Peyer's patch (tissue), 4 donors: ENCODE measurements around the gene BMPR1A. TPM values are rescaled to one million over a fixed set of nuclear protein-coding genes. Genes with fewer than 3 reads are reported as not detected.

Experiments
- DNase-seq, 3 donors: peaks; one replicate each; pipeline ENCODE4 v3.0.0-alpha.2; 2017 to 2019
- H3K27ac ChIP-seq, 4 donors: fragments of 200-600 bp; sonication (generic); one replicate each; pipeline ENCODE4 v1.5.1; 2016 to 2019
- H3K27me3 ChIP-seq, 2 donors: fragments of 200-600 bp; sonication (generic); one replicate each; pipeline ENCODE4 v1.5.1; 2019
- H3K36me3 ChIP-seq, 3 donors: fragments of 200-600 bp; sonication (generic); one replicate each; pipeline ENCODE4 v1.5.1; 2016 to 2019
- H3K4me1 ChIP-seq, 4 donors: fragments of 200-600 bp; sonication (generic); one replicate each; pipeline ENCODE4 v1.5.1; 2016 to 2019
- H3K4me3 ChIP-seq, 4 donors: fragments of 200-600 bp; sonication (generic); 1 replicate in 3 of 4; 2 replicates in 1 of 4; pipeline ENCODE4 v1.5.1; 2016 to 2019; ENCODE audit warnings: mild to moderate bottlenecking in 1 of 4
- H3K9me3 ChIP-seq, 4 donors: fragments of 200-600 bp; sonication (generic); one replicate each; pipeline ENCODE4 v1.5.1; 2016 to 2019; ENCODE audit warnings: mild to moderate bottlenecking in 1 of 4
- POLR2A ChIP-seq, 2 donors: fragments of 450-650 bp; IDR thresholded peaks; one replicate each; pipeline ENCODE4 v1.5.1; 2017; ENCODE audit warnings: antibody characterized with exemption in 2 of 2, mild to moderate bottlenecking in 2 of 2, moderate library complexity in 2 of 2
- total RNA-seq, 4 donors: library from RNA; depleted of rRNA; stranded (reverse); fragments of >200 nt; gene quantifications; one replicate each; pipeline ENCODE4 v1.1.0, GENCODE V29; 2016
- TF ChIP-seq, protein P1 (sequence below), 6 experiments: fragments of 450-650 bp in 4 of 6; fragments of 200-600 bp in 2 of 6; sonication (generic) in 1 of 6; IDR thresholded peaks; one replicate each; pipeline ENCODE4 v1.5.1; 2017 to 2019; ENCODE audit warnings: antibody characterized with exemption in 6 of 6, mild to moderate bottlenecking in 3 of 6, moderate library complexity in 1 of 6

Gene BMPR1A
- 10 to 100 TPM; 17.1 to 40.1 (median 24.9) TPM for total RNA-seq

DNA sequence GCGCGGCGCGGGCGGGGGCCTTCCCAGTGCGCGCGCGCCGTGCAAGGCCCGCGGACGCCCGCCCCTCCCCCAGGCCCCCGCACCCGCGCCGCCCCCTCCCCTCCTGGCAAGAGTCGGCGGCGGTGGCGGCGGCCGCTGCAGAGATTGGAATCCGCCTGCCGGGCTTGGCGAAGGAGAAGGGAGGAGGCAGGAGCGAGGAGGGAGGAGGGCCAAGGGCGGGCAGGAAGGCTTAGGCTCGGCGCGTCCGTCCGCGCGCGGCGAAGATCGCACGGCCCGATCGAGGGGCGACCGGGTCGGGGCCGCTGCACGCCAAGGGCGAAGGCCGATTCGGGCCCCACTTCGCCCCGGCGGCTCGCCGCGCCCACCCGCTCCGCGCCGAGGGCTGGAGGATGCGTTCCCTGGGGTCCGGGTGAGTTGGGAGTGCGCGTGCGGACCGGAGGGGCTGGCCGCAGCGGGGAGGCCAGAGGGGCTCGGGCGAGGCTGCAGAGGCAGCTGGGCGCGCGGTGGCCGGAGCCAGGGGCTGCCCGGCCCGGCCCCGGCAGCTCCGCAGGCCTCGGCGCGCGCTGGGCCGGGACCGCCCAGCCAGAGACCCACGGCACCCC, at the start of gene BMPR1A:
Gene BMPR1A (plus strand): TSS at position 109 of the 602 bp plus-strand sequence. CDS start 119,400 bp downstream, outside the sequence.
- Histone ChIP-seq H3K4me3 (peak within 1 kb of the TSS; percentile 69 to 91 (median 84)), H3K27ac (peak within 1 kb of the TSS; percentile 82 to 98 (median 94)), H3K4me1 (peaks cover 0 to 33% (median 3%) of the 10 kb centered on the region in 4 donors), H3K9me3 (no peaks in the 10 kb centered on the region), H3K27me3 (no peaks in the 10 kb centered on the region), H3K36me3 (no peaks in the 10 kb centered on the region)
- DNase-seq, result no peak
- TF ChIP-seq, protein P1, sequence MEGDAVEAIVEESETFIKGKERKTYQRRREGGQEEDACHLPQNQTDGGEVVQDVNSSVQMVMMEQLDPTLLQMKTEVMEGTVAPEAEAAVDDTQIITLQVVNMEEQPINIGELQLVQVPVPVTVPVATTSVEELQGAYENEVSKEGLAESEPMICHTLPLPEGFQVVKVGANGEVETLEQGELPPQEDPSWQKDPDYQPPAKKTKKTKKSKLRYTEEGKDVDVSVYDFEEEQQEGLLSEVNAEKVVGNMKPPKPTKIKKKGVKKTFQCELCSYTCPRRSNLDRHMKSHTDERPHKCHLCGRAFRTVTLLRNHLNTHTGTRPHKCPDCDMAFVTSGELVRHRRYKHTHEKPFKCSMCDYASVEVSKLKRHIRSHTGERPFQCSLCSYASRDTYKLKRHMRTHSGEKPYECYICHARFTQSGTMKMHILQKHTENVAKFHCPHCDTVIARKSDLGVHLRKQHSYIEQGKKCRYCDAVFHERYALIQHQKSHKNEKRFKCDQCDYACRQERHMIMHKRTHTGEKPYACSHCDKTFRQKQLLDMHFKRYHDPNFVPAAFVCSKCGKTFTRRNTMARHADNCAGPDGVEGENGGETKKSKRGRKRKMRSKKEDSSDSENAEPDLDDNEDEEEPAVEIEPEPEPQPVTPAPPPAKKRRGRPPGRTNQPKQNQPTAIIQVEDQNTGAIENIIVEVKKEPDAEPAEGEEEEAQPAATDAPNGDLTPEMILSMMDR (IDR thresholded peaks at IDR 0.05), result no peak
- TF ChIP-seq POLR2A (IDR thresholded peaks at IDR 0.05), result no peak

DNA sequence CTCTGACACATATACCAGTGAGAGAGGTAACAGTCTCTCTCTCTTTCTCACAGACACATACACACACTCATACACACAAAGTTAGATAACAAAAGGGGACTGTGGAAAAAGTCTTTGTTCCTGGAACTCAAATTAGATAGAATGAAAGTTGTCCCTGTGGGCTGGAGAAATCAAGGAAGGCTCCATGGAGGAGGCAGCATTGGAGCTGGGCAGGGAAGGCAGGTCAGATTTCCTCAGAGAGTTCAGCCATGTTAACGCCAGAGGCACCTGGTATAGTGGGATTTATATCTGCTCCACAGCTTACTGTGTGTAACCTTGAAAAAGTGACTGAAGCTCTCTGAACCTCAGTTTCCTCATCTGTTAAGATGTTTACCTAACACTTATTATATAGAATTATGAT, 49.4 kb upstream of the BMPR1A start:
- TF ChIP-seq, protein P1 (IDR thresholded peaks at IDR 0.05), result no peak
- TF ChIP-seq POLR2A (IDR thresholded peaks at IDR 0.05), result no peak
- peaks cover 0 to 4% (median 1%) of the 10 kb centered on the region in 4 donors for H3K4me1 ChIP-seq
- H3K36me3 ChIP-seq, result no peaks in the 10 kb centered on the region
- no peak overlapping the region for H3K4me3 ChIP-seq
- H3K9me3 ChIP-seq, result no peaks in the 10 kb centered on the region
- no peak overlapping the region for H3K27ac ChIP-seq
- no peak for DNase-seq
- H3K27me3 ChIP-seq, result no peaks in the 10 kb centered on the region

DNA sequence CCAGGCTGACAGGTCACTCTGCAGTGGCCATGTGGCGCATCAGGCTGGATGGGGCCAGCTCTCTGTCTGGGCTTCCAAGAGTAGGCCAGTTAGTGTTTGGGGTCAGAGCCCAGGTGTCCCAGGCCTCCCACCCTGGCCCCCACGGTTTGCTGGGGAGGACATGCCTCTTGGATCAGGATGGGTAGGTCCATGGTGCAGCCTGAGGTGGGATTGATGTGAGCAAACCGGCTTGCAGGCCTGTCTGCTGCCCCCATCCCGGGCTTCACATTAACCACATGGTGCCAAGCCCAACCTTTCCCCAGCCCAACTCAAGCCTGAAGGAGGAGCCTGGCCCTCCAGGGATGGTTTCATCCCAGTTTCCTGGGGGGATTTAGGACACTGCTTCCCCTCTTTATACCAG, 48.9 kb upstream of the BMPR1A start:
- Histone ChIP-seq H3K4me1 (peaks cover 0 to 4% (median 1%) of the 10 kb centered on the region in 4 donors), H3K4me3 (no peak overlapping the region), H3K36me3 (no peaks in the 10 kb centered on the region), H3K27me3 (no peaks in the 10 kb centered on the region), H3K27ac (no peak overlapping the region), H3K9me3 (no peaks in the 10 kb centered on the region)
- DNase-seq, result no peak
- TF ChIP-seq, protein P1 (IDR thresholded peaks at IDR 0.05), result no peak
- TF ChIP-seq POLR2A (IDR thresholded peaks at IDR 0.05), result no peak

DNA sequence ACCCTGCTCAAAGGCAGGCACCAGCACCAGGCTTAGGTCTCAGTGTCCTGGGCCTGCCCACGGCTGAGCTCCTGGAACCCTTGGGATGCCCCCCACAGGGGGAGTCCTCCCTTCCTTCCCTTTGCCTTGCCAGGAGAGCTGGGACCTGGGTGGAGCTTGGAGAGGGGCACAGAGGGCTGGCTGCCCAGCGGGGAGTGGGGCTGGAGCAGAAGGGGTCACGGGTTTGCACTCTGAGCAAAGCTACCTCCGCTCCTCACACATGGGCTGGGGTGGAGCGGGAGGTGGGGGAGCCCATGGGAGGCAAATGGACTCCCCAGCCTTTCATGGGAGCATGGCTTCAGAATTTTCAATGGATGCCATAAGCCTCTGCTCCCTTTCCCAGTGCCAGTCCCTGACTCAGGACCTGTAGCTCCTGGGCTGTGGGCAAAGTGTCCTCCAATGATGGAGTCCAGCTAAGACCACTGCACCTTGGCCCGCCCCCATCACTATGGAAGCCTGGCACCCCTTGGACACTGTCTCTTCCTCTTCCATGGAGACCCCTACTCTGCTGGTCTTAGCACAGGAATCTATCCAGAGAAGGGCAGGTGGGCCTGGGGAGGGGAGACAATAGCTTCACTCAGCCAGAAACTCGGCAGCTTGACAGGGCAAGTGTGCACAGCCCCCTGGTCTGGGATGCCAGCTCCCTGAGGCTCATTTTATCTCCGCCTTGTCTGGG, 48.2 kb upstream of the BMPR1A start:
- no peaks in the 10 kb centered on the region for H3K36me3 ChIP-seq
- no peaks in the 10 kb centered on the region for H3K9me3 ChIP-seq
- H3K27me3 ChIP-seq, result no peaks in the 10 kb centered on the region
- DNase-seq, result no peak
- TF ChIP-seq, protein P1 (IDR thresholded peaks at IDR 0.05), result no peak
- no peak for TF ChIP-seq POLR2A (IDR thresholded peaks at IDR 0.05)
- H3K4me1 ChIP-seq, result peaks cover 0 to 4% (median 1%) of the 10 kb centered on the region in 4 donors
- H3K4me3 ChIP-seq, result no peak overlapping the region
- H3K27ac ChIP-seq, result no peak overlapping the region

DNA sequence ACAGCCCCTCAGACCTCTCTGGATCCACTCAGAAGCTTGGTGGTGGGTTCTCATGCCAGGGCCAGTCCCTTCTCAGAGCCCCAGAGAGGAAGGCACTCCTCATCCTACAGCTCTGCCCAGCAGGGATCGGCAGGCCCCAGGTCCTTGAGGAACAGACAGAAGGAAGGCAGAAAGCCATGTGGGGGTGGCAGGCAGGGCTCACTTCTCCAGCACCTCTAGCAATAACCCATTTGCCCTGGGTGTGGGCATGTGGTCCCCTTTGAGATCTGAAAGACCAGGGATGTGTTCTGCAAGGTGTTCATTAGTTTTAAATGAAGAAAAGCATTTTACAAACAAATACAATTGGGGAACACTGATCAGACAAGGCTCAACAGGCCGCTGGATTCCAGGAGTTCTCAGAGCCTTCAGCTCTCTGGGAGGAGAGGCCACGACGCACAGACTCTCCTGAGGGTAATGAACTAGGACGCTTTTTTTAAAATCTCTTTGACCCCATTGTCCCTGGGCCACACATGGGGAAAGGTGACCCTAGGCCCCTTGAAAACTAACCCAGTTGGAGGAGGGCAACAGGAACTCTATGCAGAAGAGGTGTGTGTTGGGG, 47.5 kb upstream of the BMPR1A start:
- no peaks in the 10 kb centered on the region for H3K36me3 ChIP-seq
- H3K9me3 ChIP-seq, result no peaks in the 10 kb centered on the region
- H3K4me3 ChIP-seq, result no peak overlapping the region
- no peak for DNase-seq
- TF ChIP-seq POLR2A (IDR thresholded peaks at IDR 0.05), result no peak
- TF ChIP-seq, protein P1 (IDR thresholded peaks at IDR 0.05), result no peak
- H3K27ac ChIP-seq, result no peak overlapping the region
- H3K4me1 ChIP-seq, result peaks cover 0 to 4% (median 1%) of the 10 kb centered on the region in 4 donors
- no peaks in the 10 kb centered on the region for H3K27me3 ChIP-seq
